Measurements from ENCODE around the gene SATB2.

Gene SATB2

DNA sequence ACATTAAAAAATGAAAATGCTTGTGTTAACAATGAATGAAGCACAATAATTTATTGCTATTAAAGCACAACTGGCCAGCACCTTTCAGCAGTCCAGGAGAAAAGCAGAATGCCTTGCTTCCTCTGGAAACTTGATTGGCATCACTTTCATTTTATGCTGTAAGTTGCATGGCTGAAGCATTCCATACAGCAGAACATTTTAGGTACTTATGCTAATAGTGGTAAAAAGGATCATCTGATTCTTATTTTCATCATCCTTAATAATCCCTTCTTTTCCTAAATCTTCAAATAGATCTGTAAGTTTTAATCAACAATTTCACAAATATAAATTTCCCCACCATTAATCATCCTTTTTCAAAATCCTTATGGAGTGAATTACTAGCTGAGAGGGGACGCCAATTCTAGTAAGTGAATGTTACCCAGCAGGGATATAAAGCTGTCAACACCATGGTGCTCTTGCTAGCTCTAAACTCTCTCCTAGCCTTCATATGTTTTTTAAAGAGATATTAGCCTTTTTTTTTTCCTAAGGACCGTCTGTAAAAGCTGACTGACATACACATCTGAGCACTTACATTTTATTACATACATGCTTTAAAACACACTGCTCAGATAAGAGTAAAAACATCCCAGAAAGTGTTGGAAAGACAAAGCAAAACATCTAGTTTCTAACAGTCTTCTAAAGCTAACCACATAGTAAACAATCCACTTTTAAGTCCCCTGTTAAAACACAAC, 5.3 kb downstream of the SATB2 start:
- DNase-seq, result no peak

DNA sequence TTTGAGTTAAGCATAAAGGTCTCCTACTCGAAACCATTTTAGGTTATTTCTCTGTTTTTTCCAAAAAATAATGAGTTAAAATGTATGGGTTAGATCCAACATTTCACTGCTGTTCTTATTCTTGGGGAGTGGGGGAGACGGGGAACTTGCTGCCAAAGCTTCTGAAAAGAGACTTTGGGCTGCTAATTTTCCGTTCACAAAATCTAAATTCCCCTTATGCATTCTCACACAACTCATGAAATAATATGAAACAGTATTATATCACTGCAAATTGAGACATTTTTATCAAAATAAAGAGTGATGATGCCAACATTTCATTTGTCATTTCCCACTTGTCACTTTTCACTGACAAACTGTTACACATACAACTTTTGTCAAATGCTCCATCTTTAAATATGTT, 7.8 kb downstream of the SATB2 start:
- no peak for DNase-seq

DNA sequence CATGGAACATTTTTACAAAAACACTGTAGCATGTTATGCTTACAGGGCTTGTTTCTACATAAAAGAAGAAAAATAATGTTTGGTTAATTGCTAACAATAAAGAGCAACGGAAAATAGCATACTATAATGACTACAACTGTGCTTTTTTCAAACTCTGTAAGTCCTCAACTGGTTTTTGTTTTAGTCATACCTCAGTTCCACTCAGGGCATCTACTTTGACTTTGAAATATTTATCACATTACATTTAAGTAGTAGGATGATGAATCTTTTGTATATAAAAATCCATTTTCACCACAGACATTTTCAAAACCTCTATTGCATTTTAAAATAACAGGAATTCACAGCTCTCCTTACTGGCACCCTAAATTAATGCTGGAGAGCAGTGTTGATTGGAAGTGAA, 8.3 kb downstream of the SATB2 start:
- DNase-seq, result no peak

DNA sequence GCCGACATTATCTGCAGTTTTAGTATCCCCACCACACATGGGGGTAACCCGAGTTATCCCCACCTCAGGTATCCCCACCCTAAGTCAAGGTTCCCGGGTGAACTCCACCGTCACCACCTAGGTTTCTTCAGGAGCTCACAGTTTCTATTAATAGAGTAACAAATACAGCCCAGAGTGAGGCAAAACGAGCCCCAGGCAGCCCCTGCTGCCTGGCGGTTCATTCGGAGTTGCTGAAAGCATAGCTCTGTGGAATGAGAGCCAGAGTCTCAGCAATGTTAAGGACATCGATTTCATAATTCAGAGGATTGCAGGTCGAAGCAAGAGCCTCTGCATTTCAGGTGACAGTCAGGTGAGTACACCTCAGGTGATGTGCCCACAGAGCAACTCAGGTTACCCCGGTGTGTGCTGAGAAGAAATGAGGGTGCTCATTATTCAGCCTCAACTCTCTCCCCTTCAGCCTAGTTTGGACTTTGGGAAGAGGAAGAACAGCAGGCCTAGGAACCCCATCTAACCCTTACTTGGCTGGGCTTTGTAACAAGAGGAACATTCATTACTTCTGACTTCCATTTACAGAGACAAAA, 10.7 kb downstream of the SATB2 start:
- no peak for DNase-seq

DNA sequence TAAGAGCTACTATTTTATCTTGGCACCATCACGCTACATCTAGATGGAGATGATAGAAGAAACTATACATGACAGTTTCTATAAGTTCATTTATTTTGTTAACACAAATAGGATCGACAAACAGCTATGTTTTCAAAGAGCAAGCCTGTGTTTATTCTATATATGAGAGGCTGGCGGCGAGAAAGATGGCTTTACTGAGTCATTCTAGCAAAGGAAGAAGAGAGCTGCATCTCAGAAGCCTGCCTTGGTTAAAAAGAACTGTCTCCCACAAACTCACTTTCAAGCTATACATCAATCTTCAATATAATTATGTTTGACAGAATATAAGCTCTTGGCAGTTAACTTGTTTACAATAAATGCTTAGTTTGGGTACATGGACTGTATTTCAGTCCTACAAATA, 13.0 kb downstream of the SATB2 start:
- no peak for DNase-seq

DNA sequence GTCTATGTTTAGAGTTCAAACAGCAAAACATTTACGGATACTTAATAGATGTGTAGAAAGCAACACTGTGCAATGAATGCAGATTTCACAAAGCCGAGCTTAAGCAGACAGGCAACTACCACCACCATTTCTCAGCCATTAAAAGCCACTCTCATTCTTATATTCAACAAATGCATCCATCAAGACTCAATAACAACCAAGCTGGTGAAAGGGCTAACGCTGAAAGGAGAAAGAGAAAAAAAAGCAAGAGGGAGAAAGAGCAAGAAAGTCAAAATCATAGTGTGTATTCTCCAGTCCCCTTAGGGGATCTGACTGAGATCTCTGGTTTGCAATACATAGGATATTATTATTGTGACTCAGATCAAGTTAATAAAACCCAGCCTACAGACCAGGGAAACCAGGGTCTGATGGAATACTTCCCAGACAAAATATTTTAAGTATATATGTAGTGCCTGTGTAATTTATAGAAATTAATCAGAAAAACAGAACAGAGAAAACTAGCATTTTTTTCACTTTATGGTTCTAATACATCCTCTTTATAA, 14.1 kb downstream of the SATB2 start:
- no peak for DNase-seq

DNA sequence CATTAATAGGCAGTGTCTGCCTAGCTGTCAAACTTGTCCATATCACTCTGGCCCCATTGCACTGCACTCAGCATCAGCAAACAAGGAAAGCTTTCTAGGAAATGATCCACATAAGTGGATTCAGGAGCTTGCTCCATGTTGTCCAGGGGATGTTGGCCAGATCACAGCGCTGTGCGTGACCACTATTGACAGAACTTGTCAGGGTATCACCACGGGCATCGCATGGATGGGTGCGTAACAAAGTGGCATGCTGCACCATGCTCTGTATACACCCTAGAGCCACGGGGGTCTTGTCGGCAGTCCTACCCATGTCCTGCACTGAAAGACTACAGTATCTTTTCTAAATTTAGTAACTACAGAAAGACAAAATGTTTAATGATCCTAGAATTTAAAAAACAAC, 15.6 kb downstream of the SATB2 start:
- no peak for DNase-seq

DNA sequence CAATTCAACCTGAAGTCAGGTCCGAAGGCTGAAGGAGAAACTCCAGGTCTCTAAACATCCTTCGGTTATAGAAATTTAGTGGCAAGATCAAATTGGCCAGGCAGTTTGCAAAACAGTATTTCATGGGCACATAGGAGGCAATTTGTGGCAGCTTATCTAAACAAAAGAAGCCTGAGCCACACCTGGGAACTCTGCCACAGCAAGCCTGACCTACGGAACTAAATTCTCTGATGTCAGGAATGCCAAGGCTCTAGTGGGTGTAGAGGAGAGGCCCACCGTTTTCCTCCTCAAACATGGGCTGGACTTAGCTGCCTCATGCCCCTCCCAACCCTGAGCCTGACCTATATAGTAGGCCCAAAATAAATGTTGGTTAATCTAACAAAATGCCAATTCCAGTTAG, 16.0 kb downstream of the SATB2 start:
- DNase-seq, result no peak

DNA sequence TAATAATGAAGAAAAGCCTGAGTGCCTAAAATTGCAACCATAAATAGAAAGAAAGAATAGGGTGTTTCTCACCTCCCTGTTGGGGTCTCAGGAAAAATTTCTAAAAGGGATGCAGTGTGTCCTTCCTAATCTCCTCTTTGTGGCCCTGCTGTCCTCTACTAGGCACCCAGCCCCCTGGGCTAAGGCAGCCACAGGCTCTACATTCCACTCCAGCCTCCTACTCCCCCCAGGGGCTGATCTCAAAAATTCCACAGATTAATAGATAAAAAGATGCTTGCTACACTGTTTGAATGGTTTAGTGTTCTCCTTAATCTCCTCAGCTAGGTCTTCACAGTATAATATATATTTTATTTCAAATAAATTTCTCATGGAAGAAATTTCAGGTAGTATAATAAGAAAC, 17.6 kb downstream of the SATB2 start:
- no peak for DNase-seq

DNA sequence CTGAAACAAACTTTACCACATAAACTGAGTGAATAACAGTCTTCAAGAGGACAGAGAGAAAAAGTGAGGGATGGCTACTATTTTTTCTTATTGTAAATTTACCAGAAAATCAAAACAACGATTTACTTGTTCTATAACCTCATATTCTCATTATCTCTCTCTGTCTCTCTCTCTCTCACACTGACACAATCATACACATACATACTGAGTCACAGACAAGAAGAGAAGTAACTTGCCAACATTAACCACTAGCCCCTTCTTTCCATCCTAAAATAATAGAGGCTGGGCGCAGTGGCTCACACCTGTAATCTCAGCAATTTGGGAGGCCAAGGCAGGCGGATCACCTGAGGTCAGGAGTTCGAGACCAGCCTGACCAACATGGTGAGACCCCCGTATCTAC, 18.2 kb downstream of the SATB2 start:
- no peak for DNase-seq

DNA sequence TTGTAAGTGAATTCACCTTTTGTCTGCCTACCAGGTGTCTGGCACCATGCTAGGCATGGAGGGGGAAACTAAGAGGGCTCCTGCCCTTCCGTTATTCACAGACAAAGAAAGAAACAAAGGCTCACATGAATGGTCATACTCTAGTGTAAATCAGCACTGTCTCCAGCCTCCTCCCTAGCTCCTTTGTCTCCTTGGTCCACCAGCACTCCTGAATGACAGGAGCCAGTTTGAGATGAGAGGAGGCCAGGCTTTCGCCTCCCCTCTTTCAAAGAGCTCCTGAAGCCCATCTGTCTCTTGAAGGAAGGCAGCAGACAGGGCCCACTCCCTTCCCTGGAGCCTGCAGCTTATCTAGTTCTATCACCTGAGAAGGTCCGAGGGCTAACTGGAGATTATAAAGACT, 18.7 kb downstream of the SATB2 start:
- no peak for DNase-seq

DNA sequence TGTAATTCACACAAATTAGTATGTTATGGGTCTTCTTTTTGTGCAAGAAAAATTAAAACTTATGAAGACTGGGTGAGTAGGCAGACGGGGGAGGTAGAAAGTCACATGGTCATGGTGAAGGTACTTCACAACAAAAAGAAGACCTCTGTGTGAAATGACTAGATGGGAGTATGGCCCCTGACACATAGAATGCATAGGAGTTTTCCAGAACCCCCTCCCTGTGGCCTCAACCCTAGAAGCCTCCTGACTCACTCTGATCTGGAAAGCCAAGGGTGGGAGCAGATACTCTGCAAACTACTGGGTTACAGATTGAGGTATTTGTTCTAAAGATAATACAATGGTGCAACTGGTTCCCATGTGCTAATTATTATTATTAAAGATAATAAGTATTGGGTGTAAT, 23.2 kb downstream of the SATB2 start:
- DNase-seq, result no peak

DNA sequence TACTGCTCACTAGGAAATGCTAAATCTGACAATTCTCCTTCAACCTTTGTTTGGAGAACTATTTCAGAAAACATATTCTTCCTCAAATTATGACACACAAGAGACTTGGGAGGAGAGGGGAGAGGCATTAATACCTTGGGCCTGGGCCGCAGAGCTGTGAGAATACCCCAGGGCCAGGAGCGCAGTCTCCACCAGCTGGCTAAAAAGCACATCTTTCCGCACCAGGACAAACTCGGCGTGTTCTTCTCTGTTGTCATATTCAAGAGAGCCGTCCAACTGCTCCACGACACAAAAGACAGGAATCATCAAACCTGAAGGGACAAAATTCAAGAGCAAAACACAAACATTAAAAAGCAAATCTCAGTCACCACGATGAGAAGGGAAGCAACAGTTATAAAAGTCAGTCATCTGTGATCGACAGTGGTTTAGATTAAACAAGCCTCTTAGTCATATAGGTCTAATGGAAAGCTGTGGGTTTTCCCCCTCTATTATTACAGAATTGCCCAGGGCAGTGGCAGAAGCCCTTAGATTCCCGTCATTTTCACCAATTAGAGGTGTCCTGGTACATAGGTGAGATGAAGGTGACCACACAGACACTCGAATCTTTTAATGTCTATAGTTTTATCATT, 24.4 kb downstream of the SATB2 start:
- DNase-seq, result no peak

DNA sequence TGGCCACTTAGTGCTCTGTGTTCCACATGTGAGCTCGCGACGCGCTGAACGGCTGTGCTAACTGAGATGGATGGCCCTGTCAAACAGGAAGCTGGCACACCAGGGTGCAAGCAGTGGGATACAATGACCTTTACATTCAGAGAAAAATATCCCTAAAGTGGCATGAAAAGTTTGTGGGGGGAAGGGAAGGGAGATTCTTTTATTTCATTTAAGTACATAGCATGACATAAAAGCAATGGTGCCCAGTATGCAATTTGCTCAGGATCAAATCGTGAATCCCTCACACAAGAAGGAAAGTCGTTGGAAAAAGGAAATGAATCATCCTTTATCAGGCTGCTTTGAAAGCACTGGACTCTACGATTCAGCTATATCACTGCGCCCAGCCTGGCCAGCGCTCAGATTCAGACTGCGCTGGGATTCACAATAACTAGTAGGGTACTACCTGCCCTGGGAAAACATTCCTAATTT, 26.0 kb downstream of the SATB2 start:
- DNase-seq, result no peak

DNA sequence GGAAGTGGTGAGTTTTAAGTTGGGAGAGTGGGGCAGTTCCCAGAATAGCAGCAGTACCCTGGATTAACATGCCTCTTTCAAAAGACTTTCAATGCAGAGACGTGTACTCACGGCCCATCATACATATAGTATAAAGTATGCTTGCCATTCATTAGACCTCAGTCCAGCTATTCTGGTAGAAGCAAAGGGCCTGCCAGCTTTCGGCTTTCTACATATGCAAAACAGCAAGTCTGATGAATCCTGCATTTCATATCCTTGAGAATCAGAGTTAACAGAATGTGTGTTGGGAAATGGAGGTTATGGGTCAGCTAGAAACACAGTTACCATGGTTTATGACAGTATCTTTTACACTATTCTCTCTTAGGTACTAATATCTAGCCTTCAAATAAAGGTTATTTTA, 27.5 kb downstream of the SATB2 start:
- DNase-seq, result no peak

DNA sequence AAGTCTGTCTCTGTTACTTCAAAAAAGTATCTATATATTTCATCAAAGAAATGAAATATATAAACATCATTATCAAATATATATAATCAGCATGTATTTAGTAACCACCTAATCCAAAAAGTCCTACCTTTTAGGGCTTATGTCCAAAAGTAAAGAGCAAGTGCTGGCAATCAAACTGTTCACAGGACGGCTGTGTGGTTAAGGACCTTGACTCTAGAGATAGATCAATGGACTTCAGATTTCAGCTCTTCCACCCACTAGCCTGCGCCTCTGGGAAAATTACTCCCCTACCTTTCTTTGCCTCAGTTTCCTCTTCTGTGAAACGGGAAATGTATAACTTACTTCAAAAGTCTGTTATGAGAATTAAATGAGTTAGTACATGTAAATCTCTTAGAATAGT, 29.4 kb downstream of the SATB2 start:
- DNase-seq, result no peak

DNA sequence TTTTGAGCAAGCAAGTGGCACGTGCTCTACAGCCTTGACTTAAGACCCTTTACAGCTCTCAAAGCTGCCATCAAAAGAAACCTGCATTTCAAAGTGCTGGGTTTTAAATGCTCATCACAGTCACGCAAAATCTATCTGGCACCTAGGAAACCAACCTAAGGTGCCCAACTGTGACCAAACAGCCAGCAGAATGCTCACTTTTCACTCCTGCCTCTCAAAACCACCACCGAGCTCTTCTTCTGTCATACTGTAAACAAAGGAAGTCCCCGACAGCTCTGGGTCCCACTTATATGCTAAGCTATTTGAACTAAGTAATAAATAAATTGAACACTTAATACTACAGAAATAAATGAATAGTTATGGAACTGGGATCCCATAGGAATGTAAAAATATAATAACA, 33.6 kb downstream of the SATB2 start:
- no peak for DNase-seq

DNA sequence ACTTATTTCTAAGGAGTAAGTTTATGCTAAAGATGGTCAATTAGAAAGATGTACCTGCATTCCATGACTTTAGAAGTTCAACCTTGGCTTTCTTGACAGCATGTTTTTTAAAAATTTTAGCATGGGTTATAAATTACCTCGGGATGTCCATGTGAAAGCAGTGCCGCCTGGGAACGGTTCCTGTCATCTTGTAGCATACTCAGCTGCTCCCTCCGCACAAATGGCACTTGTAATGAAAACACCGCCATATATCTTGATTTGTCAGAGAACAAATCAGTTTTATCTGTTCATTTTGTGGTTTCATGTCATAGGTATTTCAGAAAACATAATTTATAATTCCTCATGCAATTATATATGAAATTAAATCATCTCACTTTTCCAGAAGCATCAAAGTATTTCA, 38.3 kb downstream of the SATB2 start:
- no peak for DNase-seq

DNA sequence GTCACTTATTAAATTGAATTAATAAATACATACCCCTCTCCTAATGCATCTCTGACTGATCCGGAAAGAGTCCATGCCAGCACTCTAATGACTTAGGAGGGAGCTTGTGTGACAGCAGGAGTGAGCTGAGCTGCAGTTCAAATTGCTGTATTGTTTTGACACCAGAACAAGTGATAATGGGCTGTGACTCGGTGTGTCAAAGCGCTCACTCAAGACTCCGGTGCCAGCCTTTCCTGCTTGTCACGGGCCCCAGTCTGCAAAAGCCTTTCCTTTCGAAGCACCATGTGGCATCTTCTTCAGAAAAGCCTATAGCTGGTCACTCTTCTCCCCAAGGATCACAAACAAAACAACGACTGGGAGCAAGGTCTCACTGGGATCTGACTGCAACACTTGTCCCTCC, 43.3 kb downstream of the SATB2 start:
- DNase-seq, result no peak

DNA sequence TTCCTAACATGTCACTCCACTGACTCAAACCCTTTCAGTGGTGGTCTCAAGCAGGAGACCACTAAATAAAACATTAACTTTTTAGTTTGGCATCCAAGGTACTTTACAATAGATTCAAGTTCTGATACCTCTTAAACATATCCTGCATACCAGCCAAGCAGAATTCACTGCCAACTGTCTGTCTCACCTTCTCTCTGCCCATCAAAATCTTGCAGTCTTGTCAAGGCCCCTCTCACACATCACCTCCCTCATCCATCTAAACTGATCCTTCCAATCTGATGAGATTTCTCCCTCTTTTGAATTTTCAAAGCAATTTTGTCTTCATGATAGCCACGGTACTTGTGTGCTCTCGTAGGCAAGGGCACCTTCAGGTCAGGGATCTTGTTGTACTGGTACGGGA, 43.7 kb downstream of the SATB2 start:
- no peak for DNase-seq

DNA sequence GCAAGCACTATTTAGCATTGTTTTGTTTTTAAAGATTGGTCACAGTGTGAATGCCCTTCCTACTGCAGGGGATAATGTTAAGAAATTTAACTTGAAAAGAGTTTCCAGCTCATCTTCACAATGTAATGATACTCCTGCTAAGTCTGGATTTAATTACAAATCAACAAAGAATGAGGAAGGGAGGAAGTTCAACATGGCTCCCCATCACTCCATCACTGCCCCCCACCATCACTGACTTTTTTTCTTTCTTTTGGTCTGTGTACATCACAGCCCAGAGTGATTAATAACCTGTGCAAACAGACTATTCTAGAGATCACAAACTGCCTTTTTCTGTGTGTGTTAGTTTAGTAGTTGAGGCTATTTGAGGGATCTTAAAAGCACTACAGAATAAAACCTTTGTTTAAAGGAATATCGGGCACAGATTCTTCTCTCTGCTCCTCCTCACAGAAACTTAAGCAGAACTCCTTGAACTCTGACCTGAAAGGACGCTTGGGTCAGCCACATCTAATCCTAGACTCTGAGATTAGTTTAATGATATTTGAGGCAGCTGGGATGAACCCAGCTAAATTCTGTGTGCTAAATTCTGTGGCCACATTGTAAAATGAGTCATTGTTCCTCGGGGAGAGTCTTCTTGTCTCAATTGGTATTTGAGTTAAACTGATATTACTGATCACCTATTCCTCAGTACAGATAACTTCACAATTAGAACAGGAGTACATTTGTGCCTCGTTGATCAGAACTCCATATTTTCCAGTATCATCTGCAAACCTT, 47.8 kb downstream of the SATB2 start:
- no peak for DNase-seq

DNA sequence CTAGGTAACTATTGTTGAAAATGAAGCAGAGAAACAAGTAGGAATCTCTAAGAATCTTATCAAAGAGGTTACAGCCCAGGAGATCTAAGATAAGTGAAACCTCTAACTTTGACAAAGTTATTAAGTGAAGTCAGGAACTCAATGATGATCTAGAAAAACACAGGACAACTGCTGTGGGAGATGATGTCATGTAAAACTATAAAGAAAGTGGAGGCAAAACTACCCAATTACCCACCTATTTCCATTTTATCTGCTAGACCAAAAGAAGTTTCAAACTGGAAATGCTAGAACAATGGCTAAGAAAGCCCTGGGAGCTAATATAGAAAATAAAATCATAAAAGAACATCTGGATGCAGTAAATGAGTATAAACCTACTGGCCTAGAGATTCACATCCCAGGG, 50.3 kb downstream of the SATB2 start:
- DNase-seq, result no peak

DNA sequence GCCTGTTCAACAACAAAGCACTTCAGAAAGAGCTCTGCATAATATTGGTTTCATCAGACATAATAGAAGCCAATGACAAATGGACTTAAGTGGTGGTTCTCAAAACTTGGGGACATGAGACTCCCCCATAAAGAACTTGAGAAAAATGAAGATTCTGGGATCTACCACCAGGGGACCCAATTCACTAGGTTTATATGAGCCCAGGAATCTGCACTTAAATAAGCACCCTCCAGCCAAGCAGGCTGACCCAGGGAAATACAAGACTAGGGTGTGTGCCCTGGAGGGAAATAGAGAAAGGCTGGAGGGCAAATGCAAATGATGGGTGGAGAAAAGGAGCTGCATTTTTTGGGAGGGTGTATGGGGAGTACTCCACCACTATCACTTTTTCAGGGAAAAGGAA, 52.5 kb downstream of the SATB2 start:
- DNase-seq, result no peak

DNA sequence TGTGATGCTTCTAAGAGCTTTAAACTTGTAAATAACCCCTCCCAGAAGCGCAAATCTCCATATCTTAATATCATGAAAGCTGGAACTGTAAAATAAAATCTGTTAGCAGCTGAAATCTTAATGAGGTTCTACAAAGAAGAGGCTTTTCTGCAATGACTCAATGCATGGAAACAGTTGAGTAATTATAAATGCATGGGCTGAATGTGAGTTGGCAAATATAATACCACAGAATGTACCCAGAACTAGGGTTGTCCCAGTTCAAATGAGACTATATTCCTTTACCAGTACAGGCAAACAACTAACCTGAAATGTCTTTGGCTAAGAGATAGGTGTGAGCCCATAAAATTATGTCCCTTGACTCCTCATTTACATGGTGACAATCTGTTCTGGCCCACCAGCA, 52.9 kb downstream of the SATB2 start:
- no peak for DNase-seq
